GM18511 (cell line): ENCODE results near the gene TRMT61A.

ENCODE experiments used
- ATAC-seq: cut with Tn5 transposase; IDR thresholded peaks from one replicate; pipeline ENCODE4 v1.9.1; 2021; ENCODE audit warnings: mild to moderate bottlenecking, moderate library complexity; ENCODE audit not compliant: unreplicated experiment

TRMT61A gene

DNA sequence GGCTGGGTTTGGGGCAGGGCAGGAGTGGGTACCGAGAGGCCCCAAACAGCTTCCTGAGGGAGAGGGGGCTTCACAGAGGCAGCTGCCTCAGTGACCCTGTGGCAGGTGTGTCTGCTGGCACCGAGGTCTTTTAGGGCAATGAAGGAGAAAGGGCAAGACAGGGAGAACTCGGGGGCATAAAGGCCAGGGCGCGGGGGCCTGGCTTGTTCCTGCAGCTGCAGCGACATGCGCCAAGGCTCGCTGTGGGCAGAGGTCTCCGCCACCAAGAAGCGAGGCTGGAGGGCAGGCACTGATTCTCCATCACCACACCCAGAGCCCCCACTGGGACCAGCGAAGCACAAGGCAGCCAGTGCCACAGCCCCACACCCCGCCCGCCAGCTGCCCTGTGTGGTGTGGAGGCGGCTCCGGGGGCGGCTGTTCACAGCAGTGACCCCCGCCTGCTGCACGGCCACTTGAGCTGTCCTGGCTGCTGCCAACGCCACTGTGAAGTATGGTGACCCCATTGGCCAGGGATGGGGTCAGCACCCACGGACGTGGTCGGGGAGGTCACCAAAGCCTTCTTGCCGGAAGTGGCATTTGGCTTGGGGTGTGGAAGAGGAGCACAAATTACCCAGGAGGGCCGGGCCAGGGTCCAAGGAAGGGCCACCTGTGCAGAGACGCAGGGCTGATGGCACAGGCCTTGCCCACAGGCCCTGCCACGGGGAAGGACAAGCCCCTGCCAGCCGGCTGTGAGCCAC, 17.1 kb downstream of the TRMT61A start:
- no peak for ATAC-seq

DNA sequence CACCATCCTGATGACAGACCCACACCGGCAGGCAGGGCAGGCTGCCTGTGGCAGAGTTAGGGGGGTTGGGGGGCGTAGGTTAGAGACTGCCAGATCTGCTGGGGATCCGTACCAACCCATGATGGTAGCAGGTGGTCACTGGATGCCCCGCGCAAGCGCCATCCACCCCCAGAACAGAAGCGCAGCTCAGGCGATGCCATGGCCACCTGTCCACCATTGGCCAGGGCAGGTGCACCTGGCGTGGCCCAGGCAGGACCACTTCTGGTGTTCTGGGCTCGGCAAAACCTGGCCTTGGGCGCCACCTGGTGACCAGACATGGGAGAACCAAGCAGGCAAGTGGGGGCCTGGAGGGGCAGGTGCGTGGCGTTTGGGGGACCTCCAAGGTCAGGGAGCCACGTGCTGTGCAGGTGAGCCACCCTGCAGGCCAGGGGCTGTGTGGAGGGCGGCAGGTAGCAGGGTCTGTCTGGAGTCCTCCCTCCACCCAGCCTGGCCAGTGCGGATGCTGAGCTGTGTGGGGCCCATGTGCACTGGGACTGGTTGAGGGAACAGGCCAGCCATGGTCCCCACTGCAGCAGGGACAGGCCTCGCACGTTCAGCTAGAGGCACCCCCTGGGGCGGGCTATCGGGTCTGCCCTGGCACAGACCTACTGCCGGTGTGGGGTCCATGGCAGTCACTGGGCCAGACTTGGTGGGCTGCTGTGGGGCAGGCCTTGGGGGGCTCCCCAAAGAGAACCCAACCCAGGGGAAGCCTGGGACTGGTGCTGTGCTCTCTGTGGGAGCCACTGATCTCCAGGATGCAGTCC, 17.9 kb downstream of the TRMT61A start:
- no peak for ATAC-seq

DNA sequence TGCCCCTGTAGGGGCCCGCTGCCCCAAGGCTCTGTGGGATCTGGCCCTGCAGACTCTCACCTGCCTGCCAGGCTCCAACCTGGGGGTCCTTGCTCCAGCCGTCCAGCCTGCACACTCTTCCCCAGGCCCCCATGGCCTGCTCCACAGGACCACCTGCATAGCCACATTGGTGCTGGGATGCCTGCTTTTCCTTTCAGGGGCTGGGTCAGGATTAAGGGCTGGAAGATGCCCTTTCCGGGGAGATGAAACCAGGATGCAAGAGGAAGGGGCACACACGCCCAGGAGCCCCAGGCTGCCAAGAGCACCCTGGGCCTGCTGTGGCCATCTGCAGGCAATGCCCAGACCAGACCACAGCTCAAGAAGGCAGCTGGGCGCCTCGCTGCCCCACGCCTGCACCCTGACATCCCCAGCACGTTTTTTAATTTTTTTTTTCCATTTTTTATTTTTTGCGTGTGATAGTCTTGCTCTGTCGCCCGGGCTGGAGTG, 18.5 kb downstream of the TRMT61A start:
- no peak for ATAC-seq

DNA sequence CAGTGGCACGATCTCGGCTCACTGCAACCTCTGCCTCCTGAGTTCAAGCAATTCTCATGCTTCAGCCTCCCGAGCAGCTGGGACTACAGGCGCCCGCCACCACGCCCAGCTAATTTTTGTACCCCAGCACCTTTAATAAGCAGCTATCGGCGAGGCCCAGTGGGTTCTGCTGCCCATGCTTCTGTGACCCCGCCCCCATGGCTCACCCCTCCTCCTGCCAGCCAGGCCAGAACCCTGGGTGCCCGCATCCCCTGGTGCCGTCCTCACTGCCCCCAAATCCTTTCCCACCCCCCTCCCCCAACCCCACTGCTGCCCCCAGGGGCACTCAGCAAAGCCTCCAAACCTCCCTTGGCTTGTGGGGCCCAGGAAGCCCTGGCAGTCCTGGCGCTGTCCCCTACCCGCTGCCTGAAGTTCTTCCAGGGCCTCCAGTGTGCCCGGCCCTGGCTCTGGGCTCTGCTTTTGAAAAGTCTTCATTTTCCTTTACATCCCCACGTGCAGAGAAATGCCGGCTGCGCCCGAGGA, 19.0 kb downstream of the TRMT61A start:
- ATAC-seq: no peak

DNA sequence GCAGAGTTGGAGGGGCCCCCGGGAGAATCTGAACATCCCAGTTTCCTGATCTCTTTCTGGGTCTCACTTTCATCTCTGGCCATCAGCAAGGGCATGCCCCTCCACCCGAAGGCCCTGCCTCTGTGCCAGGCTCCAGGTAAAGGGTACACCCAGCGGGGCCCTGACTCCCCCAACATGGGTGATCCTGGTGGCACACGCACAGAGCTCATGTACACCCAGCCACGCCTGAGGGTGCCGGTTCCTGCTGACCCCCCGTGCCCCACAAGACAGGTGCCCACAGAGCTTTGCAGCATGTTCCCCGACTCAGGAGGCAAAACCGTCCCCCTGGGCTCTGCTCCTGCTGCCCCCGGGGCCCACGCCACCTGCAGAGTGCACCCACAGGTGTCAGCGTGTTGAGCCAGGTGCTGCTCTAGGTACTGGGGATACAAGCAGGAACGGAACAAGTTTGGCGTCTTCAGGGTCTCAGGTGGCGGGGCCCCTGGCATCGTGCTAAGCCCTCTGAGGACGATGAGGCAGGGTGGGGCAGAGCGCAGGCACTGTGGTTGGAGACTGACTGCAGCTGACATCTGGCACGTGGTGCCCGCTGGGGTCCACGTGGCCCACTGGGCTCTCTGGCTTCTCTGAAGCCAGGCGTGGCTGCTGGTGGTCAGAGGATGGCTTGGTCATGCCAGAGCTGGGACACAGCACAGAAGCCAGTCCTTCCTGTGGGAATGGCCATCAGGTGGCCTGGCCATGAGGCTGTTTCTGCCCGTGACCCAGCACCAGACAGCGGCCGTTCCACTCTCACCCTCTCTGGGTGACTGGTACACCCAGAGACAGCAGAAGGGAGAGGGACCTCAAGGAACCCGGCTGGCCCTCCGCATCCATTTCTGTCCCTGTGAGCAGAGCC, 19.7 kb downstream of the TRMT61A start:
- ATAC-seq: no peak

DNA sequence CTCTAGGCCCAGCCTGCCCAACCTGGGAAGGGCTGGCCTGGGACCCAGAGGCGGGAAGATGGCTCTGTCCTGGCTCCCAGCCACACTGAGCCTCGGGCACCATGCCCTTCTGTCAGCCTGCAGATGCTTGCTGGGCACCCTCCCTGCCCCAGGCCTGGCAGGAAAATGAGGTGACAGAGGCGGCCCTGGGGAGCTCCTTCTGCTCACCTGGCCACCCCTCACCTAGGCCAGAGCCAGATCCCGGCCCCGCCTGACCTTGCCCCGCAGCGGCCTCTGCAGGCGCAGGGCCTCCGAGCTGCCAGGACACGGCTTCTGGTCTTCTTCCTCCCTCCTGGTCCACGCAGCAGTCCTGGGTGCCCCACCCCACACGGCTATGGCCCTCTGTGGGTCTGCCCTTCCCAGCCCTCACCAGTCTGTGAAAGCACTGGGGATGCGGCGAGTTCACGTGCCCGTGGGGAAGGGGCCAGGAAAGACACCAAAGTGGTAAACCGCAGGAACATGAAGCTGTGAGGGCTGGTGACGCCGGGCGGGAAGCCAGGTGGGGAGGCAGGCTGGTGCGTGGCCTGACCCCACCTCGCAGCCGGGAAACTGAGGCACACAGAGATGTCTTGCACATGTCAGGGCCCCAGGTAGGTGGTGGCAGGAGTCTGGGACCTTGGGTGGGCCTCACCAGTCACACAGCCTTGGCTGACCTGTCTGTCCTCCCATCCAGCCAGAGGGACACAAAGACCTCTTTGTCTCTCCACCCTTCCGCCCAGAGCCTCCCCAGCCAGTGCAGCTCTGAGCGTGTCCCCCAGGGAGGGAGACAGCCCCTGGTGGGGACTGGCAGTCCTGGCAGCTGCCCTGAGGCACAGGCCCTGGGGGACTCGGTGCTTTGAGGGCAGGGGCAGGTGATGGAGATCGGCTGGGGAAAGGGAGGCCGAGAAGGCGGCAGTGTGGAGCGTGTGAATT, 20.6 kb downstream of the TRMT61A start:
- no peak for ATAC-seq

DNA sequence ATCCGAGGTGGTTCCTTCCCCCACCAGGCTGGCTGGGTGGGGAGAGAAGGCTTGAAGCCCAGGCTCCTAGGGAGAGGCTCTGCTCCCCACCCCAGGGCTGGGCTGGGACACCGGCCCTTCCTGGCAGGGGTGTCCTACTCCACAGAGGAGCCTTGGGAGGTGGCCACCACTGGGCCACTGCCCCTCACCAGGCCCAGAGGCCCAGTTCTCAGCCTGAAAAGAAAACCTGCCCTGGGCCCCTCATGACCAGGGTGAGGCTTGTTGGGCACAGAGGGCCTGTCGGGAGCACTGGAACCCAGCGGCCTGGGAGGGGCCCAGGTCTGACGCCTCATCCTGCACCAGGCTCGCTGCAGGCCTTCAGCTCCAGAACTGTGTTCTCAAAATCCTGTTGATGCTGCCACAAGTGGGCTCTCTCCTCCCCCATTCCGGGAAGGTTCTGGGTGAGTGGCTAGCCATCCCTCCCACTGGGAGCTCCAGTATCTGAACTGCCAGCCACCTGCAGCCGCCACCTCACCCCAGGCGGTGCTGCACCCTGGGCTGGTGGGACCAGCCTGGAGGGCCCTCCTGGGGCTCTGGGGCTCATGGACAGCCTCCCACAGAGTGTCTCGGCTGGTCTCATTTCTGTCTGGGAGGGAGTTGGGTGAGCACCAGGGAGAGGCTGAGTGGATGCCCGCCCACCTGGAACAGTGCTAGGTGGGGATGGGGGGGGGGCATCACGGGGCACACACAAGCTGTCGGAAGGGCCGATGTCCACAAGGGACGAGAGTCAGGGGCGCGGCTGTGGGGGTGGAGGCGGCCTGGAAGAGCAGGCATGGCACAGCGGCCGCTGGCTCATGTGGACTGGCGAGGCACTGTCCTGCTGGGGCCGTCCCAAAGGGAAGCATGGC, 21.7 kb downstream of the TRMT61A start:
- no peak for ATAC-seq

DNA sequence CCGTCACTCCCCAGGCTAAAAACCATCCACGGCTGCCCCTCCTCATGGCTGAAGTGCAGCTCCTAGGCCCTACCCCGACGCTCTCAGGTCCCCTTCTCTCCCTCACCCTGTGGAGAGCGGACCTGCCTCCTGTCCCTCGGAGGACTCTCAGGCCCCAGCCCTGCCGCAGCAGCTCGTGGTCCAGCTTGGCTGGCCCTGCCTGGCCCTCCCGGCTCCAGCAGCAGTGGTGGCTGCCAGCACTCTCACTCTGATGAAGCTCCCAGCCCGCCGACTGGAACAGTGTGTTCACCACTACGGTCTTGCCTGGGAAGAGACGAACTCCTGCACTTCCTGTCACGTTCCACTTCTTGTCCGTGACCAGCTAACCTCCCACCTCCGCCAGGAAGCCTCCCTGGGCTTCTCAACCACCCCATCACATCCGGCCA, 22.4 kb downstream of the TRMT61A start:
- no peak for ATAC-seq

DNA sequence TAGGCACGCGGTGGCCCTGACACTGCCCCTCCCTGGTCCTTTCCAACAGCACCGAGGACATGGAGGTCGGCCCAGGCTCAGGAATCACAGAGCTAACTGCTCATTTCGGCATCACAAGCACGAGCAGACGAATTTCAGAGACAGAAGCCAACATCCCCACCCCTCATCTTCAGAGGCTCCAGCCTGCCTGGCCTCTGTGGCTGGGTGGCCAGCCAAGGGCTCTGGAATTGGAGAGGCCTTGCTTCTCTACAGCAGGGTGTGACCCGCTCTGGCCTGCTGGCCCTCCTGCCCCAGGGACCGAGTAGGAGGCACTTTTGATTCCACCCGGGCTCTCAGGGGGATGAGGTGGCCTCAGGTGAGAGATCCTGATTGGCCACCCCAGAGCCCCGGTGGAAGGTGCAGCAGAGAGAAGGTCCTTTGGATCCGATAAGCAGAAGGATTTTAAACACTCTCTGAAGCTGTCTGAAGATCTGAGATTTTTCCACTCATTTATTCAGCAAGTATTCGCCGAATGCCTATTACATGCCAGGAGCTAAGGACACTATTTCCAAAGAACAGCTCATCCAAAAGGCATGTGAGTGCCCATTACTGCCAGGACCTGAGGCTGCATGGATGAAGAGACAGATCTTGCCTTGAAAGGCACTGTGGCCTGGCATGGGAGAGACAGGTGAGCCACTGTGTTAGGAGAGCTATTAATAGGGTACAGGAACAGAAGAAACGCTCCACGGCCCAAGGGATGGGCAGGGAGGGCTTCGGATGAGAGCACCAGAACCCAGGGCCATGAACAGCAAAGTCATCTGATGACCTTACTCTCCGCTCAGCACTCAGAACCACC, 23.2 kb downstream of the TRMT61A start:
- ATAC-seq: no peak

DNA sequence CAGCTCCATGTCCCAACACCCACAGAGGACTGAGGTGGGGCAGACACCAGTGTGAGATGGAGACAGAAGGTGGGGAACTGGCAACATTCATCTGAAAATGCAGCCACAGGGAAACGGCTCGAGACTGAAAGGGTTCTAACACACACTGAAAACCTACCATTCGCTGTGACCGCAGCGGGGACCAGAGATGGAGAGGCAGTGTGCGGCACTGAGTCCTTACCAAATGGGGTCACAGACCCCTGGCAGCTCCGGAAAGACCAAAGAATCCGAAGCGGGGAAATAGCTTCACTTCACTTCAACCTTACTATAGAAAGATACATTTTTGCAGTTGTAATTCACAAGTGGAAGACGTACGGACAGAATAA, 23.8 kb downstream of the TRMT61A start:
- ATAC-seq: no peak

DNA sequence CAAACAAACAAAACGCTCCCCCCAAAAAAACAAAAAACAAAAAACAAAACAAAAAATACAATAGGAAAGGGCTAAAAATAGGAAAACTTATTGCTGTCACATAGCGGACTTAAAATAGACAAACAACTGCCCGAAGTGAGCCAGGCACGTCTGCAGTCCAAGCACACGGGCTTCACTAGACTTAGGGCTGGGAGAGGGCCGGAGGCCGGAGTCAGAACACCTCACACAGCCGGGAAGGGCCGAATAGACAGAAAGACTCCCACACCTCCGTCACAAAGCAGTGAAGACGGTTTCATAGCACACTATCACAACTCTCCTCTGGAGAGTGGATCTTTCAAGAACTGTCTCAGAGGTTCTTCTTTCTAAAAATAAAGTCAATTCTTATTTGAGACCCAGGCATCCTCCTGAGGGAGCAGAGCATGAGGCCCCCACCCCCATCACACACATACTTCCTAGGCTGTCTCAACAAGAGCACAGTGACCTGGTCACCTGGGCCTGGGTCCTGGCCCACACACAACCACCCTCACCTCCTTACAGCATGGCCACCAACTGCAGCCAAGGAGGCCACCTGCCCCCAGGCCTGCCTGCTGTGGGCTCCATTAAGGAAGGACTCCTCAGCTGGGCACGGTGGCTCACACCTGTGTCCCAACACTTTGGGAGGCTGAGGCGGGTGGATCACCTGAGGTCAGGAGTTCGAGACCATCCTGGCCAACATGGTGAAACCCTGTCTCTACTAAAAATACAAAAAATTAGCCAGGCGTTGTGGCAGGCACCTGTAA, 26.8 kb downstream of the TRMT61A start:
- no peak for ATAC-seq

DNA sequence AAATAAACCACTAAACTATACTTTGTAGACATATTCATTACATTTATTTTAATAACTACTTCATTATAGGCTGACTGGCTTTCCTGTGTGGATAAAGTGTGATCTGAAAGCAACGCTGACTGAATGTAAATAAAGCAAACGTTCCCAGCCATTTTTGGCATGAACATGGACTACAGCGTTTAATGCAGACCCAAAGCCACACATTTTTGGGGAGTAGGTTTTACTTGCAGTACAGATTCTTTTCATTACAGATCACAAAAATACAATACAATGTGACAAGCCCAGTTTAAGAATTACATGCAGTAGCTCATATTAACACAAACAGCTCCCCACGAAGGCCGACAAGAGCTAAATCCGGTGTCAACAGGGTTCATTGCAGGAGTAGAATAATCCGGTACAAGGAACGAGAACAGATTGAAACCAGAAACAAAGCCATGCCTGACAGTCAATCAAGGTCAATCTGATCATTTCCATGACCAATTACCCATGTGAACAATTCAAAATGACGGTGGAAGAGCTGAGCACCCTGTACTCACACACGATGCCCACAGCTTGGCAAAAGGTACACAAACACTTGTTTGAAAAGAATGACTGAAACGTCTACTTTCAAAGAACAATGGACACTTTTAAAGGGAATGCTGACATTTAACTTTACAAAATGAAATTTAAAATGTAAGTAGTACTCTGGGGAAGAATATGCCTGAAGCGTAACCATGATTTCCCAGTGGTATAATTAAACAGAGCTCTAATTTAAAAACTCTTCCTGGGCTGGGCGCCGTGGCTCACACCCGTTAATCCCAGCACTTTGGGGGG, 28.2 kb downstream of the TRMT61A start:
- ATAC-seq: no peak

DNA sequence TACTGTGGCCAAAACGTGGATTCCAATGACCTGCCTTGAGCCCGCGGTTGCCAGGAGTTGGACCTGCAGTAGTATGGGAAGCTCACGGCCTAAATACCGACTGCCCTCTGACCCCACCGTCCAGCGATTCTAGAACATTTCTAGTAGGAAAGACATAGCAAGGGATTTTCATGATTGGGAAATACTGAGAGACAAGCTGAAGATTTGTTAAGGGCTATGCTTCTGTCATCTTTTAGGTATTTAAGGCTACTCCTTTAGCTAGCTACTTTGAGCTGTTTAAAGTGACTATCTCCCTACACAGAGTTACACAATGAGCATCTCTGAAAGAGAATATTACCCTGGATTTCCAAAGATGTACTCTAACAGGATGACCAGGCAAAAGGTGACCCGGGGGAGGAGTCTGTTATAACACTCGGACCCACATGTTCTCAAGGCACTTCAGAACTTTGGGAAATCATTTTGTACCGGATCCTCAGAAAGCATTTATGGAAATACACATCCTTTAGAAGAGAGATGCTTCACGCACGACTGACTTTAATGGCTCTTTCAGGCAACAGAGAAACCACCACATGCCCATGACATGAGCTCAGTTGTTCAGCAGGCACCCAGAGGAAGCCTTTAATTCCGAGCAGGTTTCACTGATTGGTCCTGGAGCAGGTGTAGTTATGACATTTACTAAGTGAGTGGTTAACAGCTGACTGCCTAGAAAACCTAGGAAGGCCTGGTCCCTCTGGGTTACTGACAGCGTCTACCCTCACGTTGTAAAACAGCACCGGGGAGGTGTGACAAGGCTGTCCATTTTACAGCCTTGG, 29.3 kb downstream of the TRMT61A start:
- no peak for ATAC-seq

DNA sequence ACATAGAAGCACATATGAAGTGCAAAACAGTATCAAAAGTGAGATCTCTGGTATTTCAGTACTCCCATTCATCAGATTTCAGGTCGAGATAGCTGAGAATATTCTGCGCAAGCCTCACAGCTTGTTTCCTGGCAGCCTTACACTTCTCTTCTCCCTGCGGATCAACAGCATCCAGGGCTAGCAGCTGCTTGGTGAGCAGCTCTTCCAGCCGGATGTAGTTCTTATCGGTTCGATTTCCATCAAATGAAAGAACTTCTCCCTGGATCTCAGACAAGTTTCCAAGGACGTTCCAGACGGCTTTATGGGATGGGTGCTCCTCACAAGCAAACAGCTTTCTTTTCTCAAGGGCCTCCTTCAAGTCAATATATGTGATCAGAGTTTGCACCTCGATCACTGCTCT, 30.8 kb downstream of the TRMT61A start:
- ATAC-seq: no peak

DNA sequence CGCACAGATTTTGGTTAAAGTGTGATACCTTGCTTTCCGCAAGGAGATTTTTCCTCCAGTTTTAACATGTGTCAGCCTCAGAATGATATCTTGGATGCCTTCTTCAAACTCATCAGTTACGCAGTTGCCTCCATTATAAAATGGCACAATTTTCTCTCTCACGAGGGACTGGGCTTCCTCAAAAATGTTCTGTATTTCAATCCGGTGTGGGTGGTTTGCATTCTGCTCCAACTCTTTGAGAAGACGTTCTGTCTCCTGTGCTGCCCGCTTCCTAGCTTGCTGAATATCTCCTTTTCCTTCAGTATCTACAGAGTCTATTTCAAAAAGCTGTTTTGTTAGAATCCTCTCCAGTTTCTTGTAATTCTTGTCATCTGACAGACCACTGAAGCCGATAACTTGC, 31.7 kb downstream of the TRMT61A start:
- ATAC-seq: no peak
